ENCODE measurements around the gene MORN4. TPM values are rescaled to one million over a fixed set of nuclear protein-coding genes. Genes with fewer than 3 reads are reported as not detected.

MORN4 gene
- total and polyA plus RNA-seq, 2 donors (not counting 3 experiments of a cell fraction or from before 2014, with no cell fraction given) = 12.2 to 13.9 TPM

GRCh38 chr10:97573021-97573420 lies 60.3 kb downstream of the MORN4 start:
- intact Hi-C loops (cut with micrococcal nuclease) = loop anchor here (2.0 kb wide), 1 partner anchor 158 kb away; no protein-coding TSS in a partner anchor
- H3K79me2 ChIP-seq (ENCODE audit: control insufficient read depth, insufficient read depth, low read length) = no peaks in the 10 kb centered on the region
- dilution Hi-C loops (cut with MboI; ENCODE audit: extremely low pct_ligation_motif_present, low sequenced_read_pairs) = no loop called here
- TF ChIP-seq EZH2 (IDR thresholded peaks at IDR 0.05; ENCODE audit: borderline replicate concordance, low read depth, low read length, severe bottlenecking) = no peak
- no peak for TF ChIP-seq POLR2A (IDR thresholded peaks at IDR 0.05; ENCODE audit: low read depth, low read length)
- TF ChIP-seq FOS (IDR thresholded peaks at IDR 0.05; ENCODE audit: borderline replicate concordance, insufficient read depth, low read length) = no peak
- no peak for TF ChIP-seq MAX (IDR thresholded peaks at IDR 0.05; ENCODE audit: insufficient read depth, insufficient read length)
- TF ChIP-seq, protein P1, sequence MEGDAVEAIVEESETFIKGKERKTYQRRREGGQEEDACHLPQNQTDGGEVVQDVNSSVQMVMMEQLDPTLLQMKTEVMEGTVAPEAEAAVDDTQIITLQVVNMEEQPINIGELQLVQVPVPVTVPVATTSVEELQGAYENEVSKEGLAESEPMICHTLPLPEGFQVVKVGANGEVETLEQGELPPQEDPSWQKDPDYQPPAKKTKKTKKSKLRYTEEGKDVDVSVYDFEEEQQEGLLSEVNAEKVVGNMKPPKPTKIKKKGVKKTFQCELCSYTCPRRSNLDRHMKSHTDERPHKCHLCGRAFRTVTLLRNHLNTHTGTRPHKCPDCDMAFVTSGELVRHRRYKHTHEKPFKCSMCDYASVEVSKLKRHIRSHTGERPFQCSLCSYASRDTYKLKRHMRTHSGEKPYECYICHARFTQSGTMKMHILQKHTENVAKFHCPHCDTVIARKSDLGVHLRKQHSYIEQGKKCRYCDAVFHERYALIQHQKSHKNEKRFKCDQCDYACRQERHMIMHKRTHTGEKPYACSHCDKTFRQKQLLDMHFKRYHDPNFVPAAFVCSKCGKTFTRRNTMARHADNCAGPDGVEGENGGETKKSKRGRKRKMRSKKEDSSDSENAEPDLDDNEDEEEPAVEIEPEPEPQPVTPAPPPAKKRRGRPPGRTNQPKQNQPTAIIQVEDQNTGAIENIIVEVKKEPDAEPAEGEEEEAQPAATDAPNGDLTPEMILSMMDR (IDR thresholded peaks at IDR 0.05; ENCODE audit: extremely low read depth in 1 of 2, insufficient read depth in 1 of 2, low read depth in 1 of 2, low read length in 2 of 2) = no peak
- TF ChIP-seq MYC (IDR thresholded peaks at IDR 0.05; ENCODE audit: low read depth, low read length) = no peak
- no peak for TF ChIP-seq JUN (IDR thresholded peaks at IDR 0.05; ENCODE audit: borderline replicate concordance, insufficient read depth, insufficient read length, low read depth)
- no peak for TF ChIP-seq GATA2 (IDR thresholded peaks at IDR 0.05; ENCODE audit: insufficient read depth, insufficient read length, low read depth, low read length)
- TF ChIP-seq POLR2AphosphoS5 (IDR thresholded peaks at IDR 0.05; ENCODE audit: insufficient read depth, low read depth, low read length) = no peak
- H3K4me2 ChIP-seq (ENCODE audit: insufficient read depth, low read length) = no peak overlapping the region
- peaks cover under 1 to 35% of the 10 kb centered on the region in 2 experiments for H3K36me3 ChIP-seq (ENCODE audit: control insufficient read depth in 2 of 2, extremely low read depth in 1 of 2, insufficient read depth in 2 of 2, low read length in 2 of 2)
- no peak for DNase-seq (ENCODE audit: low read depth, low spot score)
- BruUV-seq (replicated peaks) = no TSS peak
- H3K9me1 ChIP-seq (replicated peaks; ENCODE audit: control insufficient read depth, extremely low read depth, insufficient read depth, low read length) = no peaks in the 10 kb centered on the region
- no peak for FAIRE-seq
- H3K4me1 ChIP-seq (ENCODE audit: control insufficient read depth, extremely low read depth, insufficient read depth, low read length) = peaks cover 14% of the 10 kb centered on the region
- no peak overlapping the region for H3K27ac ChIP-seq (ENCODE audit: insufficient read depth, low read depth, low read length)
- H3K9me3 ChIP-seq (replicated peaks; ENCODE audit: control insufficient read depth, insufficient read depth, low read length) = no peaks in the 10 kb centered on the region
- H2AFZ ChIP-seq (ENCODE audit: low read depth, low read length) = no peak overlapping the region
- no peaks in the 10 kb centered on the region for H4K20me1 ChIP-seq (replicated peaks; ENCODE audit: control insufficient read depth, extremely low read depth, insufficient read depth, low read length)
- no peaks in the 10 kb centered on the region for H3K27me3 ChIP-seq (ENCODE audit: control insufficient read depth in 2 of 2, insufficient read depth in 2 of 2, low read length in 2 of 2)
- no peak overlapping the region for H3K4me3 ChIP-seq (replicated peaks in 1 of 3; ENCODE audit: insufficient read depth in 1 of 3, low read depth in 1 of 3, low read length in 3 of 3)
- POLR2A ChIA-PET = interaction anchor here (1.0 kb wide), 1 partner anchor 39 kb away, joined by 3 read pairs; no protein-coding TSS in a partner anchor
- no peak overlapping the region for H3K9ac ChIP-seq (replicated peaks; ENCODE audit: extremely low read depth, insufficient read depth, low read length)
- CTCF ChIA-PET = interaction anchor here (0.9 to 8.2 kb wide), 19 partner anchors 11 to 111 kb away, joined by 3 to 304 read pairs (median 7); partner anchors contain the start of genes C10orf62, HOGA1 and MORN4

Measured in endothelial cell of umbilical vein (primary cell).